ENCODE data around the gene SELE. TPM values are rescaled to one million over a fixed set of nuclear protein-coding genes. Genes with fewer than 3 reads are reported as not detected.

SELE gene
- total and polyA plus RNA-seq, 7 donors = 0.12 to 1.3 (median 0.27) TPM; not detected in 1

DNA sequence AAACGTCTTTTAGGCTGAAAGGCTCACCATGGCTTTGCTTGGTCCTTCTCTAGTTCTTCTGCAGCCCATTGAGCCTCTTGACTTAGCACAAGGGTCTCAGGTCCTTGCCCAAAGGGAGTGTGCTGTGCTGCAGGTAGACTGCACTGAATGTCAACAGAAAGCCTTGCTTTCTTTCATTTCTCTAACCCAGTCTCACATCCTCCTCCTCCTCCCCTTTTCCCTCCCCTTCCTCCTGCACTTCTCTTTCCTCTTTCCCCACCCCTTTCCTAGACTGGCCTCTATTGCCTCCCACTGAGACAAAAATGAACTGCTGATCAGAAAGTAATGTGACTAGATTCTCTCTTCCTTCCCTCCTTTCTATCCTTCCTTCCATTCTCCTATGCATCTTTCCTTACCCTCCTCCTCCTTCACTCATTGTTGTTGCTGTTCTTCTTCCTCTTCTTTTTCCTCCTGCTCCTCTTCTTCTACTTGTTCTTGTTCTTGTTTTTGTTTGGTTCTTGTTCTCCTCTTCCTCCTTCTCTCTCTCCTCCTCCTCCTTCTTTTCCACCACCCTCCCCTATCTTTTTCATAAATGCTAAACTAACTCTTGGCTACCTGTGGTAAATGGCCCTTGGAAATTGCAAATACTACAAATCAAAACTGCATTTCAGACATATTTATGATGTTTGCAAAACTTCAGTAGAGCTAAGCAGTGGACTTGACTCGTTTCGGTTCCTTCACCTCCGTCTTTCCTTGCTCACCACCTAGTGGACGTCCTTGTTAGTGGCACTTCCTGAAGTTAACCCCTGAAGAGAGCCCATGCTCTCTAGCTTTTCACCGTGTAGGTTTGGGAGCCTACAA is 22.2 kb downstream of the SELE start, which contains the start of gene SELL:
SELL (minus strand) TSS at position 152 of the 840 bp plus-strand sequence; CDS start at position 30, 122 bp downstream.
- no peaks in the 10 kb centered on the region for H3K36me3 ChIP-seq (ENCODE audit: insufficient read depth in 1 of 2, low read depth in 1 of 2)
- ATAC-seq (peak; percentile 58 to 91 (median 84)), DNase-seq (peak in 1 of 2 donors; percentile 15)
- H3K27me3 ChIP-seq (ENCODE audit: insufficient read depth in 3 of 3, low read length in 2 of 3) = peaks cover 0 to 3% (median 0%) of the 10 kb centered on the region in 3 donors
- peak within 1 kb of the TSS; percentile 48 for H3K4me3 ChIP-seq
- H3K27ac ChIP-seq = no peak within 1 kb of the TSS
- TF ChIP-seq, protein P1, sequence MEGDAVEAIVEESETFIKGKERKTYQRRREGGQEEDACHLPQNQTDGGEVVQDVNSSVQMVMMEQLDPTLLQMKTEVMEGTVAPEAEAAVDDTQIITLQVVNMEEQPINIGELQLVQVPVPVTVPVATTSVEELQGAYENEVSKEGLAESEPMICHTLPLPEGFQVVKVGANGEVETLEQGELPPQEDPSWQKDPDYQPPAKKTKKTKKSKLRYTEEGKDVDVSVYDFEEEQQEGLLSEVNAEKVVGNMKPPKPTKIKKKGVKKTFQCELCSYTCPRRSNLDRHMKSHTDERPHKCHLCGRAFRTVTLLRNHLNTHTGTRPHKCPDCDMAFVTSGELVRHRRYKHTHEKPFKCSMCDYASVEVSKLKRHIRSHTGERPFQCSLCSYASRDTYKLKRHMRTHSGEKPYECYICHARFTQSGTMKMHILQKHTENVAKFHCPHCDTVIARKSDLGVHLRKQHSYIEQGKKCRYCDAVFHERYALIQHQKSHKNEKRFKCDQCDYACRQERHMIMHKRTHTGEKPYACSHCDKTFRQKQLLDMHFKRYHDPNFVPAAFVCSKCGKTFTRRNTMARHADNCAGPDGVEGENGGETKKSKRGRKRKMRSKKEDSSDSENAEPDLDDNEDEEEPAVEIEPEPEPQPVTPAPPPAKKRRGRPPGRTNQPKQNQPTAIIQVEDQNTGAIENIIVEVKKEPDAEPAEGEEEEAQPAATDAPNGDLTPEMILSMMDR (IDR thresholded peaks at IDR 0.05) = peak; percentile 70
- intact Hi-C loops (cut with DNase I) = loop anchor here in 1 of 2 donors (5.0 to 10.0 kb wide), 2 partner anchors 124 to 157 kb away; partner anchors contain the start of gene F5
- no peaks in the 10 kb centered on the region for H3K9me3 ChIP-seq
- no peaks in the 10 kb centered on the region for H3K4me1 ChIP-seq
- 6 to 14% (median 6%) methylated on average over 6 of the region's 6 CpGs for whole genome bisulfite sequencing, 3 donors

DNA sequence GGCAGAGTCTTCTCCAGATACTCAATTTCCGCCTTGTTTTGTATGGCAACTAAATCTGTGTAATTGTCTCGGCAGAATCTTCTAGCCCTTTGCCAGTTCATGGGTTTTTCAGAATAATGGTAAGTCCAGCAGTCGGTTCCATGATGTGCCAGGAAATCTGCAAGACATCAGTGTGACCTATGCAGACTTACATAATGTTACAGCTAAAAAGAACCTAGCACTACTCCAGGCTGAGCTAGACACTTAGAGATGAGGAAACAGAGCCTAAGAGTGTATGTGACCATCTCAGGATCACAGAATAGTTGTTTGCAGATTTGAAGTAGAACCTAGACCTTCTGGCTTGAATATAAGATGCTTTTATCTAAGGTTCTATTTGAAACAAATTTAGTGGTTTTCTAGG is 25.2 kb downstream of the SELE start:
- no peaks in the 10 kb centered on the region for H3K36me3 ChIP-seq (ENCODE audit: insufficient read depth in 1 of 2, low read depth in 1 of 2)
- no peak for ATAC-seq
- H3K9me3 ChIP-seq = no peaks in the 10 kb centered on the region
- H3K4me3 ChIP-seq = no peak overlapping the region
- DNase-seq = no peak
- intact Hi-C loops (cut with DNase I) = no loop called here
- H3K27me3 ChIP-seq (ENCODE audit: insufficient read depth in 3 of 3, low read length in 2 of 3) = no peaks in the 10 kb centered on the region
- no peaks in the 10 kb centered on the region for H3K4me1 ChIP-seq
- no peak overlapping the region for H3K27ac ChIP-seq
- TF ChIP-seq, protein P1 (IDR thresholded peaks at IDR 0.05) = no peak
- WGBS, 3 donors = 72 to 75% (median 72%) methylated on average over 3 of the region's 3 CpGs

DNA sequence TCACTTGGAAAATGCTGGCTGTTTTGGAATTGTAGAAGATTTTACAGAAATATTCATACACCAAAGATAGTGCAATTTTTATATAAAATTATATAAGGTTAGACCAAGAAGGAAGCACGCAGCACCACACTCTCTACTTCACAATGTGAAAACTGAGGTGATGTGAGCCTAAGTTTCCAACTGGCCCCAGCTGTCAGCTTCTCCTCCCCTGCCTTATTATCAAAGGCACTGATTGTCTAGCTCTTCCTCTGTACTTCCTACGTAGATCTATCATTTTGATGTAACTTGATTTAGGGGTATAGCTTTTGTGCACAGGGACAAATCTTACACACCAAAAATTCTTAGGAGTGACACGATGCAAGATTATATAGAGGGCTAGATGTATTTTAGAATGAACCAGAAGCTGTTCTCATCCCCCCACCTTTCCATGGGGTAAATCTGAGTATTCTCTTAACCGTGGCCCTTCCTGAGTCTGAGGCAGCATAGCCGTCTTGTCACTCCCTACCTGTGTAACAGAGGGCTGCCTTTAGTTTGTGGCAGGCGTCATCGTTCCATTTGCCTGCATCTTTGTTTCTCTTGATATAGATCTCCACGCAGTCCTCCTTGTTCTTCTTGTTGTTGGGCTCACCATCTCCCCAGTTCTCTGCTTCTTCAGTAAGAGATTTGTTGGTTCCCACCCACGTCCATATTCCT is 25.8 kb downstream of the SELE start:
- no peak for ATAC-seq
- H3K27me3 ChIP-seq (ENCODE audit: insufficient read depth in 3 of 3, low read length in 2 of 3) = no peaks in the 10 kb centered on the region
- intact Hi-C loops (cut with DNase I) = no loop called here
- no peak for DNase-seq
- no peaks in the 10 kb centered on the region for H3K4me1 ChIP-seq
- H3K27ac ChIP-seq = no peak overlapping the region
- no peaks in the 10 kb centered on the region for H3K9me3 ChIP-seq
- WGBS, 3 donors = 71 to 76% (median 75%) methylated on average over 9 of the region's 9 CpGs
- TF ChIP-seq, protein P1 (IDR thresholded peaks at IDR 0.05) = no peak
- no peak overlapping the region for H3K4me3 ChIP-seq
- H3K36me3 ChIP-seq (ENCODE audit: insufficient read depth in 1 of 2, low read depth in 1 of 2) = no peaks in the 10 kb centered on the region

DNA sequence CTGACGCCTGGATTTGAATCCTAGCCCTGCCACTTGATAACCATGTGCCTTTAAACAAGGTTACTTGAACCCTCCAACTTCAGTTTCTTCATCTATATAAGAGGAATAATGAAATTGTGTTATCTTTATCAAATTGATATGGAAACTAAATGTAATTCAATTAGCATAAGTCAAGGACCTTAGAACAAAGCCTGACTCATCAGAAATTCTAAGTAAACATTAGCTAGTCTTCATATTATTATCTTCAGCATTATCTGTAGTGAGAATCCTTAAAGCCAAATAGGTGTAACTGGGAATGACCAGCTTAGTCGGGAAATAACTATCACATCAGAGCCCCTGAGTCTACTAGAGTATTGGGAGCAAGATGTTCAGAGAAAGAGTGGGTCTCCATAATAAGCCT is 29.1 kb downstream of the SELE start:
- Histone ChIP-seq H3K4me1 (no peaks in the 10 kb centered on the region), H3K27me3 (ENCODE audit: insufficient read depth in 3 of 3, low read length in 2 of 3) (no peaks in the 10 kb centered on the region), H3K4me3 (no peak overlapping the region), H3K9me3 (no peaks in the 10 kb centered on the region), H3K27ac (no peak overlapping the region), H3K36me3 (ENCODE audit: insufficient read depth in 1 of 2, low read depth in 1 of 2) (no peaks in the 10 kb centered on the region)
- TF ChIP-seq, protein P1 (IDR thresholded peaks at IDR 0.05) = no peak
- 69 to 83% (median 80%) methylated on average over 2 of the region's 2 CpGs for WGBS, 3 donors
- DNase-seq = no peak
- ATAC-seq = no peak
- intact Hi-C loops (cut with DNase I) = loop anchor here in 1 of 2 donors (5.0 kb wide), 1 partner anchor 102 kb away; no protein-coding TSS in a partner anchor
